ENCODE measurements around the gene TRIM54.

DNA sequence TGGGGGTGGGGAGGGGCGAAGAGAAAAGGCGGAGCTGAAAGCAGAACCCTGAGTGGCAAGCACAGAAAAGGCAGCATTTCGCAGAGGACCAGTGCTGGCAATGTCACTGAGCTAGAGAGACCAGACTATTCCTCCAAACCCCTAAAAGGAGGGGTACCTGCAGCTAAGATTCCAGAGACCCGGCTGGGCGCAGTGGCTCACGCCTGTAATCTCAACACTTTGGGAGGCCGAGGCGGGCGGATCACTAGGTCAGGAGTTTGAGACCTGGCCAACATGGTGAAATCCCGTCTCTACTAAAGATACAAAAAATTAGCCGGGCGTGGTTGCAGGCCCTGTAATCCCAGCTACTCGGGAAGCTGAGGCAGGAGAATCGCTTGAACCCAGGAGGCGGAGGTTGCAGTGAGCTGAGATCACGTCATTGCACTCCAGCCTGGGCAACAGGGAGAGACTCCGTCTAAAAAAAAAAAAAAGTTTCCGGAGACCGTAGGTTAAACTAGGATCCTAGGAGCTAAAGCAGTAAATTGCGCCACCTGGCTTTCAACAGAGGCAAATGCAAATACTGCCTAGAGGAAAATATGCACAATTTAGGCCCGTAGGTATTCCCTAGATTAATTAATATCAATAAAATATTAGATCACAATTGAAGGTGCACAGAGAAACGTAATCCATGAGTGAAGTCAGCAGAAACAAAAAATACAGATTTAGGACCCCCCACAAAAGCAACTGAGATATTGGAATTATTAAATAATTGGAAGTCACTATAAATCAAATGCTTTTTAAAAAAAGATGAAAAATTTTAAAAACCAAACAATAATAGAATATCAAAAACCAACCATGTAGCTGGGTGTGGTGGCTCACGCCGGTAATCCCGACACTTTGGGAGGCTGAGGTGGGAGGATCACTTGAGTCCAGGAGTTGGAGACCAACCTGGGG, 21.1 kb downstream of the TRIM54 start:
- TF ChIP-seq, protein P1, sequence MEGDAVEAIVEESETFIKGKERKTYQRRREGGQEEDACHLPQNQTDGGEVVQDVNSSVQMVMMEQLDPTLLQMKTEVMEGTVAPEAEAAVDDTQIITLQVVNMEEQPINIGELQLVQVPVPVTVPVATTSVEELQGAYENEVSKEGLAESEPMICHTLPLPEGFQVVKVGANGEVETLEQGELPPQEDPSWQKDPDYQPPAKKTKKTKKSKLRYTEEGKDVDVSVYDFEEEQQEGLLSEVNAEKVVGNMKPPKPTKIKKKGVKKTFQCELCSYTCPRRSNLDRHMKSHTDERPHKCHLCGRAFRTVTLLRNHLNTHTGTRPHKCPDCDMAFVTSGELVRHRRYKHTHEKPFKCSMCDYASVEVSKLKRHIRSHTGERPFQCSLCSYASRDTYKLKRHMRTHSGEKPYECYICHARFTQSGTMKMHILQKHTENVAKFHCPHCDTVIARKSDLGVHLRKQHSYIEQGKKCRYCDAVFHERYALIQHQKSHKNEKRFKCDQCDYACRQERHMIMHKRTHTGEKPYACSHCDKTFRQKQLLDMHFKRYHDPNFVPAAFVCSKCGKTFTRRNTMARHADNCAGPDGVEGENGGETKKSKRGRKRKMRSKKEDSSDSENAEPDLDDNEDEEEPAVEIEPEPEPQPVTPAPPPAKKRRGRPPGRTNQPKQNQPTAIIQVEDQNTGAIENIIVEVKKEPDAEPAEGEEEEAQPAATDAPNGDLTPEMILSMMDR (IDR thresholded peaks at IDR 0.05; ENCODE audit: control extremely low read depth in 1 of 3, insufficient read depth in 1 of 3, low read depth in 1 of 3, low read length in 3 of 3): peak in 2 of 3 experiments; percentile 74 to 81; a peak in 3 of 4 replicates
- TF ChIP-seq, protein P2, sequence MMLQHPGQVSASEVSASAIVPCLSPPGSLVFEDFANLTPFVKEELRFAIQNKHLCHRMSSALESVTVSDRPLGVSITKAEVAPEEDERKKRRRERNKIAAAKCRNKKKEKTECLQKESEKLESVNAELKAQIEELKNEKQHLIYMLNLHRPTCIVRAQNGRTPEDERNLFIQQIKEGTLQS (IDR thresholded peaks at IDR 0.05; ENCODE audit: insufficient read depth, low read depth, low read length): no peak
- no peak for TF ChIP-seq CREB1 (IDR thresholded peaks at IDR 0.05)
- TF ChIP-seq SP4 (IDR thresholded peaks at IDR 0.05; ENCODE audit: low read length): no peak
- no peak for TF ChIP-seq FOSL1 (IDR thresholded peaks at IDR 0.05; ENCODE audit: insufficient read depth, low read depth, low read length)
- TF ChIP-seq JUN (IDR thresholded peaks at IDR 0.05; ENCODE audit: low read depth, low read length): no peak

Measured in H1 (cell line).